ENCODE results near the gene MYCBP2.

The MYCBP2 gene

DNA sequence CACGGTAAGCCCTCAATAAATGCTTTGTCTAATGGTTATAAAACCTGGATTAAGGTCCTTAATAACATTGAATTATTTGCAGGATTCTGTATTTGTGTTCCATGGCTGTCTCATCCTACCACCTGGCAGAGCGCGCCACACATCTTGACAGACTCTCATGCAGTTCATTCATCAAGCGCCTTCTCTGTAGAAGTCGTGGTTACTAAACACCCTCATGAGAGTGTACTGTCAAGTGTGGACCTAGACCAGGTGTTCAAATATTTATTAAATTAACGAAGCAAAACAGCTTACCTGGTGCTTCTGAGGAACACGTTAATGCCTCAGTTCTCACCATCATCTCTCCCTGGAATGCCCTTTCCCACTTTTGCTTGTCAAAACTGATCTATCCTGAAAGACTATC lies 286.8 kb downstream of the MYCBP2 start:
- peaks cover 0 to 6% of the 10 kb centered on the region in 2 experiments; a peak in 1 of 3 replicates for H3K36me3 ChIP-seq (ENCODE audit: control insufficient read depth in 2 of 2, insufficient read depth in 1 of 2, low read length in 2 of 2)
- TF ChIP-seq ZNF16 (tag by site-specific recombination; IDR thresholded peaks at IDR 0.05; ENCODE audit: low read depth): no peak
- TF ChIP-seq REPIN1 (tag by site-specific recombination; IDR thresholded peaks at IDR 0.05; ENCODE audit: low read depth): no peak
- TF ChIP-seq ZNF621 (tag by site-specific recombination; IDR thresholded peaks at IDR 0.05): no peak
- TF ChIP-seq, protein P1, sequence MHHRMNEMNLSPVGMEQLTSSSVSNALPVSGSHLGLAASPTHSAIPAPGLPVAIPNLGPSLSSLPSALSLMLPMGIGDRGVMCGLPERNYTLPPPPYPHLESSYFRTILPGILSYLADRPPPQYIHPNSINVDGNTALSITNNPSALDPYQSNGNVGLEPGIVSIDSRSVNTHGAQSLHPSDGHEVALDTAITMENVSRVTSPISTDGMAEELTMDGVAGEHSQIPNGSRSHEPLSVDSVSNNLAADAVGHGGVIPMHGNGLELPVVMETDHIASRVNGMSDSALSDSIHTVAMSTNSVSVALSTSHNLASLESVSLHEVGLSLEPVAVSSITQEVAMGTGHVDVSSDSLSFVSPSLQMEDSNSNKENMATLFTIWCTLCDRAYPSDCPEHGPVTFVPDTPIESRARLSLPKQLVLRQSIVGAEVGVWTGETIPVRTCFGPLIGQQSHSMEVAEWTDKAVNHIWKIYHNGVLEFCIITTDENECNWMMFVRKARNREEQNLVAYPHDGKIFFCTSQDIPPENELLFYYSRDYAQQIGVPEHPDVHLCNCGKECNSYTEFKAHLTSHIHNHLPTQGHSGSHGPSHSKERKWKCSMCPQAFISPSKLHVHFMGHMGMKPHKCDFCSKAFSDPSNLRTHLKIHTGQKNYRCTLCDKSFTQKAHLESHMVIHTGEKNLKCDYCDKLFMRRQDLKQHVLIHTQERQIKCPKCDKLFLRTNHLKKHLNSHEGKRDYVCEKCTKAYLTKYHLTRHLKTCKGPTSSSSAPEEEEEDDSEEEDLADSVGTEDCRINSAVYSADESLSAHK (tag by site-specific recombination; IDR thresholded peaks at IDR 0.05): no peak
- no peak for TF ChIP-seq GLI4 (tag by site-specific recombination; IDR thresholded peaks at IDR 0.05)
- no peak for TF ChIP-seq ZNF571 (tag by site-specific recombination; IDR thresholded peaks at IDR 0.05)
- TF ChIP-seq OSR2 (tag by site-specific recombination; IDR thresholded peaks at IDR 0.05): no peak
- no peak for TF ChIP-seq ZNF776 (tag by site-specific recombination; IDR thresholded peaks at IDR 0.05; ENCODE audit: borderline replicate concordance)
- TF ChIP-seq, protein P2, sequence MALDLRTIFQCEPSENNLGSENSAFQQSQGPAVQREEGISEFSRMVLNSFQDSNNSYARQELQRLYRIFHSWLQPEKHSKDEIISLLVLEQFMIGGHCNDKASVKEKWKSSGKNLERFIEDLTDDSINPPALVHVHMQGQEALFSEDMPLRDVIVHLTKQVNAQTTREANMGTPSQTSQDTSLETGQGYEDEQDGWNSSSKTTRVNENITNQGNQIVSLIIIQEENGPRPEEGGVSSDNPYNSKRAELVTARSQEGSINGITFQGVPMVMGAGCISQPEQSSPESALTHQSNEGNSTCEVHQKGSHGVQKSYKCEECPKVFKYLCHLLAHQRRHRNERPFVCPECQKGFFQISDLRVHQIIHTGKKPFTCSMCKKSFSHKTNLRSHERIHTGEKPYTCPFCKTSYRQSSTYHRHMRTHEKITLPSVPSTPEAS (tag by site-specific recombination; IDR thresholded peaks at IDR 0.05): no peak
- TF ChIP-seq, protein P3, sequence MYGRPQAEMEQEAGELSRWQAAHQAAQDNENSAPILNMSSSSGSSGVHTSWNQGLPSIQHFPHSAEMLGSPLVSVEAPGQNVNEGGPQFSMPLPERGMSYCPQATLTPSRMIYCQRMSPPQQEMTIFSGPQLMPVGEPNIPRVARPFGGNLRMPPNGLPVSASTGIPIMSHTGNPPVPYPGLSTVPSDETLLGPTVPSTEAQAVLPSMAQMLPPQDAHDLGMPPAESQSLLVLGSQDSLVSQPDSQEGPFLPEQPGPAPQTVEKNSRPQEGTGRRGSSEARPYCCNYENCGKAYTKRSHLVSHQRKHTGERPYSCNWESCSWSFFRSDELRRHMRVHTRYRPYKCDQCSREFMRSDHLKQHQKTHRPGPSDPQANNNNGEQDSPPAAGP (tag by site-specific recombination; IDR thresholded peaks at IDR 0.05): no peak
- no peak for TF ChIP-seq ZNF791 (tag by site-specific recombination; IDR thresholded peaks at IDR 0.05)
- no peak for TF ChIP-seq ZBTB8A (tag by site-specific recombination; IDR thresholded peaks at IDR 0.05)
- TF ChIP-seq, protein P4, sequence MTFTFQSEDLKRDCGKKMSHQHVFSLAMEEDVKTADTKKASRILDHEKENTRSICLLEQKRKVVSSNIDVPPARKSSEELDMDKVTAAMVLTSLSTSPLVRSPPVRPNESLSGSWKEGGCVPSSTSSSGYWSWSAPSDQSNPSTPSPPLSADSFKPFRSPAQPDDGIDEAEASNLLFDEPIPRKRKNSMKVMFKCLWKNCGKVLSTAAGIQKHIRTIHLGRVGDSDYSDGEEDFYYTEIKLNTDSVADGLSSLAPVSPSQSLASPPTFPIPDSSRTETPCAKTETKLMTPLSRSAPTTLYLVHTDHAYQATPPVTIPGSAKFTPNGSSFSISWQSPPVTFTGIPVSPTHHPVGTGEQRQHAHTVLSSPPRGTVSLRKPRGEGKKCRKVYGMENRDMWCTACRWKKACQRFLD (tag by site-specific recombination; IDR thresholded peaks at IDR 0.05): no peak
- TF ChIP-seq, protein P5, sequence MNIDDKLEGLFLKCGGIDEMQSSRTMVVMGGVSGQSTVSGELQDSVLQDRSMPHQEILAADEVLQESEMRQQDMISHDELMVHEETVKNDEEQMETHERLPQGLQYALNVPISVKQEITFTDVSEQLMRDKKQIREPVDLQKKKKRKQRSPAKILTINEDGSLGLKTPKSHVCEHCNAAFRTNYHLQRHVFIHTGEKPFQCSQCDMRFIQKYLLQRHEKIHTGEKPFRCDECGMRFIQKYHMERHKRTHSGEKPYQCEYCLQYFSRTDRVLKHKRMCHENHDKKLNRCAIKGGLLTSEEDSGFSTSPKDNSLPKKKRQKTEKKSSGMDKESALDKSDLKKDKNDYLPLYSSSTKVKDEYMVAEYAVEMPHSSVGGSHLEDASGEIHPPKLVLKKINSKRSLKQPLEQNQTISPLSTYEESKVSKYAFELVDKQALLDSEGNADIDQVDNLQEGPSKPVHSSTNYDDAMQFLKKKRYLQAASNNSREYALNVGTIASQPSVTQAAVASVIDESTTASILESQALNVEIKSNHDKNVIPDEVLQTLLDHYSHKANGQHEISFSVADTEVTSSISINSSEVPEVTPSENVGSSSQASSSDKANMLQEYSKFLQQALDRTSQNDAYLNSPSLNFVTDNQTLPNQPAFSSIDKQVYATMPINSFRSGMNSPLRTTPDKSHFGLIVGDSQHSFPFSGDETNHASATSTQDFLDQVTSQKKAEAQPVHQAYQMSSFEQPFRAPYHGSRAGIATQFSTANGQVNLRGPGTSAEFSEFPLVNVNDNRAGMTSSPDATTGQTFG (tag by site-specific recombination; IDR thresholded peaks at IDR 0.05; ENCODE audit: borderline replicate concordance): no peak
- no peak for TF ChIP-seq ZNF350 (tag by site-specific recombination; IDR thresholded peaks at IDR 0.05)
- no peak for TF ChIP-seq ZNF292 (tag by site-specific recombination; IDR thresholded peaks at IDR 0.05; ENCODE audit: borderline replicate concordance, low read depth)
- TF ChIP-seq ZIC2 (tag by site-specific recombination; IDR thresholded peaks at IDR 0.05): no peak
- no peak for TF ChIP-seq ZEB2 (tag by site-specific recombination; IDR thresholded peaks at IDR 0.05)
- TF ChIP-seq SETDB1 (IDR thresholded peaks at IDR 0.05; ENCODE audit: insufficient read length, low read length): no peak
- ChIA-PET POLR2A (no interaction called here), CTCF (no interaction called here)
- no peaks in the 10 kb centered on the region for H3K4me1 ChIP-seq (ENCODE audit: control insufficient read depth, insufficient read depth, low read length)
- no peak overlapping the region for H3K4me3 ChIP-seq (ENCODE audit: low read depth, low read length)
- H3K9me3 ChIP-seq (ENCODE audit: control insufficient read depth, insufficient read depth, low read depth, low read length): no peaks in the 10 kb centered on the region
- H3K27ac ChIP-seq (ENCODE audit: extremely low read depth, low read depth, low read length): no peak overlapping the region

Measured in HEK293 (cell line).